H9 (cell line): ENCODE data around the gene ZNF98. TPM values are rescaled to one million over a fixed set of nuclear protein-coding genes. Genes with fewer than 3 reads are reported as not detected.

Experiments
- DNase-seq: peaks from one replicate; pipeline ENCODE4 v3.0.0-alpha.2; 2017
- H2AFZ ChIP-seq: one replicate; pipeline ENCODE4 v1.6.1; 2013; ENCODE audit warnings: mild to moderate bottlenecking, low read length, control low read depth, moderate library complexity
- H2AK5ac ChIP-seq: 2 replicates; pipeline ENCODE4 v1.6.1; 2013; ENCODE audit warnings: low read length, control low read depth, mixed read lengths; ENCODE audit not compliant: insufficient read length
- H2BK120ac ChIP-seq: one replicate; pipeline ENCODE4 v1.6.1; 2013; ENCODE audit warnings: low read depth, mild to moderate bottlenecking, low read length, control low read depth, inconsistent platforms; ENCODE audit not compliant: poor library complexity, severe bottlenecking
- H2BK12ac ChIP-seq: 2 replicates; pipeline ENCODE4 v1.6.1; 2013; ENCODE audit warnings: low read length, control low read depth, mixed read lengths, low read depth; ENCODE audit not compliant: insufficient read length
- H2BK15ac ChIP-seq: 2 replicates; pipeline ENCODE4 v1.6.1; 2013; ENCODE audit warnings: low read depth, low read length, control low read depth
- H2BK20ac ChIP-seq: one replicate; pipeline ENCODE4 v1.6.1; 2013; ENCODE audit warnings: low read depth, mild to moderate bottlenecking, low read length, control low read depth, inconsistent platforms; ENCODE audit not compliant: poor library complexity, severe bottlenecking
- H2BK5ac ChIP-seq: 2 replicates; pipeline ENCODE4 v1.6.1; 2013; ENCODE audit warnings: low read length, control low read depth, mixed read lengths; ENCODE audit not compliant: insufficient read length
- H3K14ac ChIP-seq: 2 replicates; pipeline ENCODE4 v1.6.1; 2013; ENCODE audit warnings: low read length, control low read depth; ENCODE audit not compliant: insufficient read depth
- H3K18ac ChIP-seq: 2 replicates; pipeline ENCODE4 v1.6.1; 2013; ENCODE audit warnings: low read depth, mild to moderate bottlenecking, mixed read lengths, low read length, control low read depth; ENCODE audit not compliant: insufficient read length
- H3K23ac ChIP-seq: 2 replicates; pipeline ENCODE4 v1.6.1; 2013; ENCODE audit warnings: low read length, control low read depth, mixed read lengths, low read depth; ENCODE audit not compliant: insufficient read length
- H3K23me2 ChIP-seq: 2 replicates; pipeline ENCODE4 v1.6.1; 2013; ENCODE audit warnings: low read depth, mild to moderate bottlenecking, mixed read lengths, low read length, control low read depth; ENCODE audit not compliant: insufficient read length, poor library complexity, severe bottlenecking
- H3K27ac ChIP-seq: 2 replicates; pipeline ENCODE4 v1.5.1; 2013; ENCODE audit warnings: low read length, control low read depth, mixed read lengths, low read depth; ENCODE audit not compliant: insufficient read length
- H3K27me3 ChIP-seq: 2 replicates; pipeline ENCODE4 v1.6.1; 2013; ENCODE audit warnings: low read length, control low read depth, inconsistent platforms; ENCODE audit not compliant: insufficient read depth
- H3K4ac ChIP-seq: 2 replicates; pipeline ENCODE4 v1.6.1; 2013; ENCODE audit warnings: low read depth, mild to moderate bottlenecking, control low read depth, inconsistent platforms, low read length, moderate library complexity
- H3K4me1 ChIP-seq: 2 replicates; pipeline ENCODE4 v1.6.1; 2013; ENCODE audit warnings: low read length, control low read depth, inconsistent platforms; ENCODE audit not compliant: insufficient read depth
- H3K4me2 ChIP-seq: 2 replicates; pipeline ENCODE4 v1.6.1; 2013; ENCODE audit warnings: low read length, control low read depth, mixed read lengths; ENCODE audit not compliant: insufficient read length, insufficient read depth
- H3K56ac ChIP-seq: 2 replicates; pipeline ENCODE4 v1.6.1; 2013; ENCODE audit warnings: low read depth, mild to moderate bottlenecking, mixed read lengths, low read length, control low read depth; ENCODE audit not compliant: insufficient read length
- H3K79me1 ChIP-seq: 2 replicates; pipeline ENCODE4 v1.6.1; 2013; ENCODE audit warnings: low read depth, mild to moderate bottlenecking, moderate library complexity, low read length, control low read depth, inconsistent platforms; ENCODE audit not compliant: insufficient read depth, poor library complexity, severe bottlenecking
- H3K79me2 ChIP-seq: 2 replicates; pipeline ENCODE4 v1.6.1; 2013; ENCODE audit warnings: low read length, control low read depth, inconsistent platforms; ENCODE audit not compliant: insufficient read depth
- H3K9ac ChIP-seq: 2 replicates; pipeline ENCODE4 v1.6.1; 2013; ENCODE audit warnings: low read length, control low read depth, mixed read lengths; ENCODE audit not compliant: insufficient read length; ENCODE audit errors: extremely low read depth
- H3K9me3 ChIP-seq: one replicate; pipeline ENCODE4 v1.6.1; 2013; ENCODE audit warnings: low read depth, low read length, inconsistent platforms; ENCODE audit not compliant: control insufficient read depth
- H3T11ph ChIP-seq: one replicate; pipeline ENCODE4 v1.6.1; 2013; ENCODE audit warnings: mild to moderate bottlenecking, low read length, control low read depth, inconsistent platforms
- H4K20me1 ChIP-seq: one replicate; pipeline ENCODE4 v1.6.1; 2013; ENCODE audit not compliant: control insufficient read depth, insufficient read length, insufficient read depth
- H4K5ac ChIP-seq: 2 replicates; pipeline ENCODE4 v1.6.1; 2013; ENCODE audit warnings: low read depth, mild to moderate bottlenecking, mixed read lengths, low read length, control low read depth; ENCODE audit not compliant: insufficient read length
- H4K8ac ChIP-seq: replicated peaks from 2 replicates; pipeline ENCODE4 v1.6.1; 2013; ENCODE audit warnings: low read length, control low read depth, mixed read lengths, low read depth; ENCODE audit not compliant: insufficient read length
- H4K91ac ChIP-seq: 2 replicates; pipeline ENCODE4 v1.6.1; 2013; ENCODE audit warnings: low read depth, mild to moderate bottlenecking, moderate library complexity, mixed read lengths, low read length, control low read depth; ENCODE audit not compliant: insufficient read length
- H3K27ac Mint-ChIP-seq, 3 experiments: 2 replicates in 2 of 3; 3 replicates in 1 of 3; pipeline ENCODE4 v1.8.0; 2020 to 2021; ENCODE audit warnings: mixed read lengths in 3 of 3, mild to moderate bottlenecking in 1 of 3, moderate library complexity in 1 of 3
- H3K27me3 Mint-ChIP-seq: 2 replicates; pipeline ENCODE4 v1.8.0; 2021; ENCODE audit warnings: low read depth, mild to moderate bottlenecking, moderate library complexity, mixed read lengths
- H3K36me3 Mint-ChIP-seq, 3 experiments: 2 replicates in 2 of 3; 3 replicates in 1 of 3; pipeline ENCODE4 v1.8.0; 2020 to 2021; ENCODE audit warnings: low read depth in 3 of 3, mixed read lengths in 3 of 3; ENCODE audit not compliant: insufficient read depth in 1 of 3
- H3K4me1 Mint-ChIP-seq, 2 experiments: 2 replicates each; pipeline ENCODE4 v1.8.0; 2020; ENCODE audit warnings: mixed read lengths in 2 of 2
- H3K4me3 Mint-ChIP-seq, 2 experiments: 2 replicates in 1 of 2; 3 replicates in 1 of 2; pipeline ENCODE4 v1.8.0; 2020 to 2021; ENCODE audit warnings: mild to moderate bottlenecking in 2 of 2, mixed read lengths in 2 of 2, moderate library complexity in 1 of 2
- H3K9me3 Mint-ChIP-seq, 2 experiments: 2 replicates in 1 of 2; 3 replicates in 1 of 2; pipeline ENCODE4 v1.8.0; 2020; ENCODE audit warnings: mild to moderate bottlenecking in 2 of 2, mixed read lengths in 2 of 2, moderate library complexity in 1 of 2
- CTCF ChIP-seq: fragments of 200-600 bp; sonication (generic); conservative IDR thresholded peaks from 3 replicates; pipeline ENCODE4 v1.8.0; 2021; ENCODE audit warnings: antibody characterized with exemption, mild to moderate bottlenecking
- WGBS: extraction: QIAGEN DNeasy Blood & Tissue Kit; methylation state at CpG from one replicate; pipeline ENCODE4 v1.1.7; 2013; ENCODE audit warnings: missing lambda C conversion rate, low lambda C conversion rate, mixed read lengths; ENCODE audit not compliant: insufficient read length; ENCODE audit errors: extremely low coverage; 5-methylcytosine and 5-hydroxymethylcytosine counted together
- total RNA-seq: library from RNA; stranded (reverse); gene quantifications from 2 replicates; pipeline ENCODE4 v1.2.1, GENCODE V29; 2021

ZNF98 gene
- total RNA-seq, 1 experiment from 2014 or later = not detected

GRCh38 chr19:22354665-22355064 is 67.5 kb downstream of the ZNF98 start:
- no peaks in the 10 kb centered on the region for H3K23me2 ChIP-seq

More at GRCh38 chr19:22354665-22355064, 67.5 kb downstream of the ZNF98 start:
- Histone ChIP-seq H2AK5ac (no peak overlapping the region), H3K18ac (no peak overlapping the region), H2BK12ac (no peak overlapping the region), H3K56ac (no peak overlapping the region), H2BK120ac (no peak overlapping the region), H4K8ac (no peak overlapping the region), H2BK15ac (no peak overlapping the region), H3K79me1 (no peaks in the 10 kb centered on the region), H2BK5ac (no peak overlapping the region), H3K27ac (no peak overlapping the region), H3K14ac (no peak overlapping the region), H4K91ac (no peak overlapping the region), H2AFZ (no peak overlapping the region), H2BK20ac (no peak overlapping the region), H3K4me2 (no peak overlapping the region), H3K4ac (no peak overlapping the region), H3K23ac (no peak overlapping the region), H3K27me3 (no peaks in the 10 kb centered on the region), H3K9ac (no peak overlapping the region), H3T11ph (no peak overlapping the region), H3K4me1 (no peaks in the 10 kb centered on the region), H3K9me3 (peaks cover 81% of the 10 kb centered on the region), H4K20me1 (no peaks in the 10 kb centered on the region), H3K79me2 (no peaks in the 10 kb centered on the region), H4K5ac (no peak overlapping the region)
- H3K27ac Mint-ChIP-seq = no peak overlapping the region
- no peak overlapping the region for H3K4me3 Mint-ChIP-seq
- no peak for DNase-seq
- no peaks in the 10 kb centered on the region for H3K27me3 Mint-ChIP-seq
- TF ChIP-seq CTCF = no peak
- peaks cover 90 to 92% of the 10 kb centered on the region in 2 experiments for H3K9me3 Mint-ChIP-seq
- WGBS = no CpG with 5 or more reads among the region's 2 CpGs
- peaks cover 0 to 18% (median 7%) of the 10 kb centered on the region in 3 experiments; a peak in 5 of 7 replicates for H3K36me3 Mint-ChIP-seq
- H3K4me1 Mint-ChIP-seq = no peaks in the 10 kb centered on the region

Other genes starting within 250 kb of the ZNF98 start
- not detected in 2 replicates for gene ZNF676, start 225.4 kb downstream of the ZNF98 start, total RNA-seq
- gene ZNF729, start 135.9 kb downstream of the ZNF98 start, total RNA-seq = not detected in 2 replicates
- gene ZNF492, start 212.0 kb upstream of the ZNF98 start, total RNA-seq = not detected in 2 replicates